ENCODE results near the gene CAMTA1.
"Not testable (repeated sequence)": the region's sequence is repeated elsewhere in the genome, so short reads cannot be mapped to it uniquely, and the experiment has no call there.

The CAMTA1 gene

DNA sequence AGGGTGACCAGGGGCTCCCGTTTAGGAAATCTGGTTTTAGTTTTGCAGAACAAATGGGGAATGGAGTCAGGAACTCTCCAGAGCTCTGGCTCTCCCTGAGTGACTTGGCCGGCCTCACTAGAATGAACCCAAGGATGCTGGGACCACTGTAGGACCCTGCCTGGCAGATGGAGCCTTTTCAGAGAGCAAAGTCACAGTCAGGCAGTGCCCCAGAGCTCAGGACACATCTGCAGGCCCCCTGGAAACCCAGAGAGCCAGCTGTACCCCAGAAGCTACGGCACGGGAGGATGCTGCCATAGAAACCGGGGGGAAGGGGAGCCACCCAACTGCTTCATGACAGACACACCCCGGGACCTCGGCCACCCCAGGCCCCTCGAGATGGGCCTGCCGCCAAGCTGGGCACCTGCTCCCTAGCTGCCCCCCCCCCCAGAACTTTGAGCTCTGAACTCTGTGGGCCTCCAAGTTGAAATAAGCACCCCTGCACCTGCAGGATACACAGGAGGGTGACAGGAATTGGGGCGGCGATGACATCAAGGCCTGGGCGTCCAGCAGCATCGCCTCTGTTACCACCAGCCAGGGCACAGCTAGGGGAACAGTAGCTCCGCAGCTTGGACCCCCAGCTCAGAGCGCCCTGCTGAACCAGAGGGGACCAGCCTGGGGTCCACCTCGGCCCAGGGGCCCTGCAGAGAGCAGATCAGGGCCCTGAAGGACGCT, 894.1 kb downstream of the CAMTA1 start:
- FAIRE-seq (no peak), DNase-seq (ENCODE audit: low spot score) (no peak)

DNA sequence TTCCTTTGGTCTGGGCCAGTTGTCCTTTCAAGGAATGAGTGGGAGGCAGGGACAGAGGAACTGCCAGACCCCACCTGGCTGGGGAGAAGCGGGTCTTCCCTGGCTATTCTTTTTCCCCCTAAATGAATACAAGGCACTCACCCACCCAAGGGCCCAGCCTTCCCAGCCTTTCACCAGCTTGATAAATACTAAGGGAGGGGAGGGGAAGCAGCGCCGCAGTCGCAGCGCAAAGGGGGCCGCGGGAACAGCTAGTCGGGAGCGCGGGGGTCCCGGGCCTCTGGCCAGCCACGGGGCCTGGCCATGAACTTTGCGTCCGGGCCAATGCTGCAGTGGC, 894.6 kb downstream of the CAMTA1 start:
- DNase-seq (ENCODE audit: low spot score) (no peak), FAIRE-seq (no peak)

DNA sequence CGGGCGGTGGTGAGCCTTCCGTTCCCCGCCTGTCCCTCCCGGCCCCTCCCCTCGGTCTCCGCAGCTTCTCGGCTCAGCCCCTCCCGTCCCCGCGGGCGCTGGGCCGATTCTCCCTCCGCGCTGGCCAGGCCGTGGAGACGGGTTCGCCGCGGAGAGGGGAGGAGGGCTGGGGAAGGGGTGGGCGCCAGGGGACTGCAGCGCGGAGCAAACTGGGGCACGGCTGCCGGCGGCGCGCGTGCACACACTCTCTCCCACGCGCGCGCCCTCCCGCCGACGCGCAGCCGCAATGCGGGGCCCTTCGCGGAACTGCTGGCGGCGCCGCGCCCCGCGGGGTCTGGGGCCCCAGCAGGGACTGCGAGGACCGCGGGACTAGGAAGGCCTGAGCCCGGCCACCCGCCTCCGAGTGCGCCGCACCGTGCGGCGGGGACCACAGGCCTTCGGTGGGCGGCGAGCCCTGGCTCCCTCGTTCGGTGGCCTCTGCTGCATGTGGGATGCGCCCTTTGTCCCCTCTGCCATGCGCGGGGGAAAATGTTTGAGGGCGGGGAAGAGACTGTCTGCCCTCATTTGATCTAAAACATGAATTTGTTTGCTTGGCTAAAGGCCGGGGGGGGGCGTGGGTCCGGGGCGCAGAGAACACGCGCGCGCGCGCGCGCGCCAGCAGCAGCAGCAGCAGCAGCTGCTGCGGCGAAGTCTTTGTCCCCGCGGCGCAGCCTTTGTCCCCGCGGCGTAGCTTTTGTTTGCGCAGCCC, 895.1 kb downstream of the CAMTA1 start:
- DNase-seq (ENCODE audit: low spot score) = no peak
- no peak for FAIRE-seq

DNA sequence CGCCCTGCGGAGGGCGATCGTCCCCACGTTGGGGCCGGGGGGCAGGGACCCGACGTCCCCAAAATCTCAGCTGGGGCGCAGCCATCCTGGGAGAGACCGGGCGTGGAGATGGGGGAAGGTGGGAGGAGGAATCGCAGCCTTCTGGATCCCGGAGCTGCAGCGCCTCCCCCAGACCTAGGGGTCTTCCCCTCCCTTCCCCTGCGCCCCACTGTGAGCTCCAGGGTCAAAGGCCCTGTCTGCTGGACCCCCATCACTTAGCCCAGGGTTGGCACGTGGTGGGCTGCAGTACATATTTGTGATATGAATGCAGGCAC, 895.7 kb downstream of the CAMTA1 start:
- no peak for FAIRE-seq
- DNase-seq (ENCODE audit: low spot score) = no peak

DNA sequence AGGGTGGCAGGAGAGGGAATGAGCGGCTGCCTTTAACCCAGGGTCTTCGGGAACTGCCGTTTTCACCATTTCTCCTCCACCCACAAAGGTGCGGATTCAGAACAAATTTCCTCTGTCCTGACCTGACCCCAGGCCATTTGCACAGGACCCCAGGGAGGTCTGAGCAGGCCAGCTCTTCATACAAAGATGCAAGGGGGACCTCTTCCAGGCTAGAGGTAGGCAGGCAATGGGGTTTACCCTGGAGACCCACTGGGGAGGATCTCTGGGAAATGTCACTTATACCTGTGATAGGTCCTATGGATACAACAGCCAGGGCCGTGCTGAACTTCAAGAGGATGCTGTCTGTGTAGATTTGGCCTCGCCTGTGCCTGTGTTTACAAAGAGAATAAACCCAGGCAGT, 896.1 kb downstream of the CAMTA1 start:
- FAIRE-seq = no peak
- no peak for DNase-seq (ENCODE audit: low spot score)

DNA sequence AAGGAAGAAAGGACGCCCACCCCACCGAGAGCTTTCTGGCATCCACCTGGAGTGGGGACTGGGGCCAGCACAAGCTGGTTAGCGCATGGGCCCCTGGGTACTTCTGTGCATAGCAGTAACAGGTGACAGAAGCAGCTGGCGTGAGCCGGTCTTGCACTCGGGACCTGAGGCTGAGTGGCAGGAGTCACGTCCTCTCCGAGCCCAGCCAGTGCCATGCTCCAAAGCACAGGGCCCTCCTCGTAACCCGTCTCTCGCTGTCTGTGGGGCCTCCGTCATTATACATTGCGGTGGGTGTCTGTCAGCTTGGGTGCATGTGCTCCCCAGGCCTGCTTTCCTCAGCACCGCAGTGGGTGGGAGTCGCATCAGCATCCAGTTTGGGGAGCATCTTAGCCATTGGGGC, 898.3 kb downstream of the CAMTA1 start:
- DNase-seq (ENCODE audit: low spot score) (no peak), FAIRE-seq (no peak)

DNA sequence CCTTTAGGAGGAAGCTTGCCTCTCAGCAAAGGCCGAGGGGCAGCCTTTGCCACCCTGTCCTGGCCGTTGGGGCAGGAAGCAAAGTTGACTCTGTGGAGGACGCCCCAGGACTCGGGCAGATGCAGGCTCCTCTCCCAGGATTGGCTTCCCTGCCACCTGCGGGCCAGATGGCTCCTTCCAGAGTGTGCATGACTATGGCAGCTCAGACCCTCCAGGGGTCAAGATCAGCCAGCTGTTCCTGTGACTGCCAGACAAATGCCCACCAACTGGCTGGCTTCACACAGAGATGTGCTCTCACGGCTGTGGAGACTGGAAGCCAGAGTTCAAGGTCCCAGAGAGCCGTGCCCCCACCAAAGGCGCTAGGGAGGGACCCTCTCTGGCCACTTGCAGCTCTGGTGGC, 898.9 kb downstream of the CAMTA1 start:
- FAIRE-seq = no peak
- DNase-seq (ENCODE audit: low spot score) = no peak

DNA sequence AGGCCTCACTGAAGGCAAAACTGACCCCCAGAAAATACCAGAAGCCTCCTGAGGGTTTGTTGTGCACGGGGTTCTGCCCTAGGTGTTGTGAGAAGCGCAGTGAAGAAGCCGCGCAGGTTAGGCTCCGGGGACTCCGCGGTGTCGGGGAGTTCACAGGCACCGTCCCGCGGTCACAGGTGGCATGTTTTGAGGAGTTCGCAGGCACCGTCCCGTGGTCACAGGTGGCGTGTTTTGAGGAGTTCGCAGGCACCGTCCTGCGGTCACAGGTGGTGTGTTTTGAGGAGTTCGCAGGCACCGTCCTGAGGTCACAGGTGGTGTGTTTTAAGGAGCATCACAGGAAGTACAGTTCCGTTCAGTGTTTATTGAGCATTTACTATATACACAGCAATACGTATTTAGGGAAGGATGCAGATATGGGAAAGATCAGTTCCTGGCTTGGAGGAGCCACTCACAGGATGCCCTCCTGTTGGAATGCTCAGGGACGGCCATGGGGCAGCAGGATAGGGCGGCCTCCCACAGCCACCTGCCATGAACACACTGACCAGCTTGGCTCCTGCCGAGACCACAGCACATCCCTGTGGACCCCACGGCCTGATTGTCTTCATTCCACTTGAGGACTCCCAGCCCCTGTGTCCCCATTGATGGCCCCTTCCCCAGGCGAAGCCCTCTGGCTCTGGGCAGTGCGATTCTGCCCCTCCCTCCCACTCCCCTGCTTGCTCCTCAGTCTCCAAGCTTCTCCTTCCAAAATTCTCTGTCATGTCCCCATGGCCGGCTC, 899.8 kb downstream of the CAMTA1 start:
- no peak for DNase-seq (ENCODE audit: low spot score)
- no peak for FAIRE-seq

DNA sequence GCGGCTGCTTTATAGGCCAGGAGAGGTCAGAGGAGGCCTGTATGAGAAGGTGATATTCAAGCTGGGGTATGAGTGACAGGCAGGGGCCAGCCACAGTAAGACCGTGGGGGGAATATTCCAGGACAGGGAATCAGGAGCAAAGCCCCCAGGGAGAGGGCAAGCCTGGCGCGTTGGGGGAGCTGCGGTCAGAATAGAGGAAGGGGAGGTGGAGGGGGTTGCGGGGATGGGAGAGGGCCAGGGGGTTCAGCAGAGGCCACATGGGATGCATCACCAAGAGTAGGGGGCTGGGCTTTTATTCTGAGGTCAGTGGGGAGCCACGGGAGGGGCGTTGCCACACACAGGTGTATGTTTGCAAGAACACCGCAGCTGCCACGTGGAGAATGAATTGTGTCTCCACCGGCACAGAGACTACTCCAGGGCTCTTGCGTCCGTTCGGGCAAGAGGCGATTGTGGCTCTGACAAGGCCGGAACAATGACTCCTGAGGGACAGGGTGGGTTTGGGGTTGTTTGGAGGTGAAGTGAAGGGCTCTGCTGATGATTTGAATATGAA, 901.1 kb downstream of the CAMTA1 start:
- FAIRE-seq (no peak), DNase-seq (ENCODE audit: low spot score) (no peak)

DNA sequence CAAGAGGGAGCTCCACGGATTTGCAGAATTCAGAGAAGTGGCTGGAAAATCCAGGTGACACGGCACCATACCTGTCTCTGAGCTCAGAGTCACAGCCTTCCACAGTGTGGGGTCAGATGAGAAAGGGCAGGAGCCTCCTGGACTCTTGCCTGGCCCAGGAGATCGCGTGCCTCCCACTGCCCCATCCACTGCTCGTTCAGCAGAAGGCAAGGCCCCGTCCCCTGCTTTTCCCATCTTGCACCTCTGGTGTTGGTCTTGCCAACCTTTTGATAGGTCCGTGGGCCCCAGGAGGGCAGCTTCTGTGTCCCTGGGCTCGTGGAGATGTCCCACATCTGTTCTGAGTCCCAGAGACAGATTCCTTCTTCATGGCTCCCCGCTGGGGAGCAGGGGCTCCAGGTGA, 902.2 kb downstream of the CAMTA1 start:
- DNase-seq (ENCODE audit: low spot score) = no peak
- no peak for FAIRE-seq

DNA sequence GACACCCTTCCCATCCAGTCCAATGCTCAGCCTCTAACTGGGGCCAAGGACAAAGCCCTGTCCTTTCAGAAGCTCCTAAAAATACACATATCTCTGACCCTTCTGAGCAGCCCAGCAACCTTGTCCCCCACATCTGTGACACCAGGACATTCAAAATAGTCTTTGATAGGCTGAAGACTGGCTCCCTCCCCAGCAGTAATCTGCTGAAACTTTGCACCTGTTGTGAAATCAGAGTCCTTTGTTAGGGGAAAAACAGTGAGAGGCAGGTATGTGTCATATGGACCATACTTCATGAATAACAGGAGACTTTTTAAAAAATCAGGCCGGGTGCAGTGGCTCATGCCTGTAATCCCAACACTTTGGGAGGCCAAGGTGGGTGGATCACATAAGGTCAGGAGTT, 903.4 kb downstream of the CAMTA1 start:
- FAIRE-seq (no peak), DNase-seq (ENCODE audit: low spot score) (no peak)

DNA sequence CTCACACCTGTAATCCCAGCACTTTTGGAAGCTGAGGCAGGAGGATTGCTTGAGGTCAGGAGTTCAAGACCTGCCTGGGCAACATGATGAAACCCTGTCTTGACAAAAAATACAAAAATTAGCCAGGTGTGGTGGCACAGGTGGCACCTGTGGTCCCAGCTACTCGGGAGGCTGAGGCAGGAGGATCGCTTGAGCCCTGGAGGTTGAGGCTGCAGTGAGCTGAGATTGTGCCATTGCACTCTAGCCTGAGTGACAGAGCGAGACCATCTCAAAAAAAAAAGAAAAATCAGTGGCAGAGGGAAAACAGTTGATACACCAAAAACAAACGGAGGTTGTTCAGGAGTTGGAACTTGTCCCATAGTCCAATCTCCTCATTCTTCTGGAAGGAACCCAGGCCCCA, 904.1 kb downstream of the CAMTA1 start:
- not testable (repeated sequence) for FAIRE-seq

DNA sequence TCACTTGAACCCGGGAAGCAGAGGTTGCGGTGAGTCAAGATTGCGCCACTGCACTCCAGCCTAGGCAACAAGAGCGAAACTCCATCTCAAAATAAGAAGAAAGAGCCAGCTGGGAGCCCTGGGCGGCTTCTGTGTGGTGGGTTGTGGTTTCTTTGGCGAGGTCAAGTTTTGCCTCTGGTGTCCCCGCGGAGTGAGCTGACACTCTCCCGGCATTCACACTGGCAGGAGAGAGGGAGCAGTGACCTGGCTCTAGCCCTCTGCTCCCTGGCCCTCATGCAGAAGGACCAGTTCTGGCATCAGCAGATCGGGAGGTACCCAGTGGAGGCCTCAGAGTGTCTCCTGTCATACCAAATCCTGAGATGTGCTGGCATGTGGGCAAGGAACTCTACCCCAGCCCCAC, 904.8 kb downstream of the CAMTA1 start:
- FAIRE-seq = no peak
- DNase-seq (ENCODE audit: low spot score) = no peak

More for the DNA sequence above, 904.1 kb downstream of the CAMTA1 start:
- DNase-seq (ENCODE audit: low spot score) = not testable (repeated sequence)

DNA sequence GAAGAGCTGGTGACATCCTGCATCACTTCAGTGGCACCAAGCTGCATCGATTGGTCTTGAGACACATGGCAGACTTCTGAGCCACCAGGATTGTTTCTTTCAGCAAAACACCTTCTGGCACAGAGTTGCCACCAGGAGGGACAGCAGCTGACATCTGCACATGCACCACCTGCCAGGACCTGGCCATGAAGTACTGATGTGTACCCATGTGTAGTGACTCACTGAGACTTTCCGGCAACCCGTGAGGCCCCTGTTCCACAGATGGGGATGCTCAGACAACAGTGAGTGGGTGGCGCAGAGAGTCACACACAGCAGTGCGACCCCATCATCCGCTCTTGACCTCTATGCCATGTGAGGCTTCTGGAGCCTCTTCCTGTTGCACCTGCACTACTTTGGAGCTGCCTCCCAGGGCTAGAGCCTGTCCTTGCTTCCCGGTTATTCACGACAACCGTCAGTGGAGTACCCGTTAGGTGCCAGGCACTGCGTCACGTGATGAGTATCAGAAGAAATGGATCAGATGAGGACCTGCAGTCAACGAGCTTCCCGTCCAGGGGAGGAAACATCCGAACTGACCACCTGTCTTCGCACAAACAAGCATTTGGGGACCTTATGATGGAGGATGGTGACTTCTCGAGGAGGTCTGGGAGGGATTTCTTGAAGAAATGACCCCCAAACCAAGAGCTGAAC, 905.4 kb downstream of the CAMTA1 start:
- FAIRE-seq (no peak), DNase-seq (ENCODE audit: low spot score) (no peak)

DNA sequence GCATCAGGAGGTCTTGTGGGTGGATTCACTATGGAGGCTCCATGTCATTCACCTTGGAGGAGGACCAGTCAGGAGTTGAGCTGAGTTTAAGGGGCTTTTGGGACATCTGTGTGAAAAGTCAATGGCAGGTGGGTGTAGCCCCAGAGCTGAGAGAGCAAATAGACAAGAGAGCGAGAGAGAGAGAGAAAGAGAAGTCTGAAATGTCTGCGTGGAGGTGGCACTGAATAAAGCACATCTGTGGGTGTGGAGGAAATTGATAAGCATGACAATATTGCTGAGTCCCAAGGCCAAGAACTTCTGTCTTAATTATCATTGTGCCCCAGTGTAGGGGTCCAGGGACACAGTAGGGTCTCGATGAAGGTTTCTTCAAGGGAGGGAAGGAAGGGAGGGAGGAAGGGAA, 906.3 kb downstream of the CAMTA1 start:
- FAIRE-seq (no peak), DNase-seq (ENCODE audit: low spot score) (no peak)

DNA sequence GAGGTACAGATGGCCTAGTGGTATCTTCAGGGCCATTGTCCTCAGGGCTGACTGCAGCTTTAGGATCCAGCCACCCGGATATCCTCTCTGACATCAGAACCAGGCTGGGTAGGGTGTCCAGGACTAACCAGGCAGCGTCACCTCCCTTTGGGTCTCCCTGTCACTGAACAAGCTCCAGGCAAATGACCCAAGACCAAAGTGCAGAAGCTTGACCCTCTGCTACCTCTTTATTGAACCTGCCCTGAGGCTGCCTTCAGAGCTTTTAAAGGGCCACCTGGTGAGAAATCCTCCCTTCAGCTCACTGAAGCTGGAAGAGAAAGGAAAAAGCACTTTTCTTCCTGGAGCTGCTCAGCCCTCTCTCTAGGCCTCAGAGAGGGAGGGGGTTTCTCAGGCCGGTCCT, 906.8 kb downstream of the CAMTA1 start:
- DNase-seq (ENCODE audit: low spot score) (no peak), FAIRE-seq (no peak)

DNA sequence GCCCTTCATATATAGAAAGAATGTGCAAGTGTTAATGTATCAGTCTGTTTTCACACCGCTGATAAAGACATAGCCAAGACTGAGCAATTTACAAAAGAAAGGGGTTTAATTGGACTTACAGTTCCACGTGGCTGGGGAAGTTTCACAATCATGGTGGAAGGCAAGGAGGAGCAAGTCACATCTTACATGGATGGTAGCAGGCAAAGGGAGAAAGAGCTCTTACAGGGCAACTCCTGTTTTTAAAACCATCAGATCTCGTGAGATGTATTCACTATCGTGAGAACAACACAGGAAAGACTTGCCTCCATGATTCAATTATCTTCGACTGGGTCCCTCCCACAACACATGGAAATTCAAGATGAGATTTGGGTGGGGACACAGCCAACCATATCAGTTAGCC, 907.8 kb downstream of the CAMTA1 start:
- FAIRE-seq; DNase-seq (ENCODE audit: low spot score): not testable (repeated sequence)

DNA sequence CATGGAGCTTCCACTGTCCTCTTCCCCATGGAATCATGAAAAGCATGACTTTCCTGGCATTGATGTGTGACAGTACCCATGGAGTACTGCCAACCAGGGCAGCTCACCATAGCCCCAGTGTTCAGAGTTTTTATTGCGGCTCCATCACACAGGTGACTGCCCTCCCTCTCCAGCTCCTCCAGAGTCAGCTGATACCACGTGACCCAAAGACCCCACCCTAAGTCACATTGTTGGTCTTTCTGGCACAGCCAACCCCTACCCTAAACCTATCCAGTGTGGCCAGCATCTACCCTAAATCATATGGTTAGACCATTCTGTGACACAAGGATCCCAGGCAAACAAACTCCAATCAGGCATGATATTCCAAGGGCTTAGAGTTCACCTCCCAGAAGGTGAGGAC, 908.4 kb downstream of the CAMTA1 start:
- DNase-seq (ENCODE audit: low spot score) (no peak), FAIRE-seq (no peak)

DNA sequence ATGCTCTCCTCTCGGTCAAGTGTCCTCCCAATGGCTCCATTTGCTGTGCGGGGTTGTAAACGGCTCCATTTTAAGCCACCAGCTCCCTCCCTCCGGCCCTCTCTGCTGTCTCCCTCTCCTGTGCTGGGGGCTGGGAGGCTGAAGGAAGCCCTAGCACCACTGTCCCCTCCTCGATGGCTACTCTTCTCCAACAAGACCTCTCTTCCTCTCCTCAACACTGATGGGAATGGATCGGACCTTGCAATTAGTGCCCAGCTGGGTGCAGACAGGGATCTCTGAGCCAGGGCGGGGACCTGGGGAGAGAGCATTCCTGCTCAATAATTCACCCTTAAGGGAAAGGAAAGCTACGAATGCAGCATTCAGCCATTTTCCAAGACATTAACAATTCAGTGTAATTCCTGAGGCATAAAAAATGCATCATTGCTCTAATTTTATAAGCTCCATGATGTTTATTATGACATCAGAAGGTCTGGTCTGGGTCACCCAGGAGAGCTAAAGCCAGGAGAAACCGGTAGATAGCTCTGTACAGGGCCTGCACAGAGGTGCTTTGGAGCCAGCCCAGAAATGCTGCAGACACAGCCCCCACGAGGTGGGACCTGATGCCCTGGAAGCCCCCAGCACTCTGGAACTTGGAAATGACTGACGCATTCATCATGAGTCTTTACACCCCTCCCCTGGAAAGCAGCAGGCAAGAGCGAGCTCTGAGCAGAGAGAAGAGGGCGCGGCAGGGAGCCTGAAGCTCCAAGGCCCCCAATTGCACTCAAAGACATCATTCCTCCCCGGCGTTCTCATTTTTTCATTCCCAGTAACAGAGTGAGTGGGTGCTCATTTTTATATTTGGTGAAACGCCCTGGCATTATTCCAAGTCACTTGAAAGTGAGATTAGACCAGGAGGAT, 909.6 kb downstream of the CAMTA1 start:
- DNase-seq (ENCODE audit: low spot score) (no peak), FAIRE-seq (no peak)

DNA sequence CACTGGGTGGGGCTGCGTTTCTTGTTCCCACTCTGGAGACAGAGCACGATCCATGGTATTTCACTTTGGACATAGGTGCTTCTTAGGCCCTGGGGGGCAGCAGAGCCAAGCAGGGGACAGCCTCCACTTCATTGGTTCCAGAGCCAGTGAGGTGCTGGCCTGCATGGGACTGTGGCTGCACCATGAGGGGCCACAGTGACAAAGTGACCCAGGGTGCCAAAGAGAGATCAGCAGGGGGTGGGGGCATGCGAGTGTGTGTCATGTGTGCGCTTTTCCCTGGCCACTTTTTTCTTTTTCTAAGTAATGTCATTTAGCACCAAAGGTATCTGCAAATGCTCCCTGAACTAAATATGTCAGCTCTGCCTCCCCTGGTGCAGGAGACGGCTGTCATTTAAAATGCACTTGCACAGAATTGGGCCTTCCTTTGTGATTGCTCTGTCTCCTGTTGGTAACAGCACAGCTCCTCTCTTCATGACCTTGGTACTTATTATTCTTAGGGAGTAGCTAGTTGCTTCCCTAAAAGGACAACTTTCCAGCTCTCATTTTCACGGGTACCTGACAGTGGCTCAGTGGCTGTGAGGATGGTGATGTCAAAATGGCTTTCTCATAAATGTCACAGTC, 910.4 kb downstream of the CAMTA1 start:
- DNase-seq (ENCODE audit: low spot score) (no peak), FAIRE-seq (no peak)
